ENCODE measurements around the gene WDR17.
A peak's percentile ranks its signal among the peaks of the same experiment; 100 is the strongest.

DNA sequence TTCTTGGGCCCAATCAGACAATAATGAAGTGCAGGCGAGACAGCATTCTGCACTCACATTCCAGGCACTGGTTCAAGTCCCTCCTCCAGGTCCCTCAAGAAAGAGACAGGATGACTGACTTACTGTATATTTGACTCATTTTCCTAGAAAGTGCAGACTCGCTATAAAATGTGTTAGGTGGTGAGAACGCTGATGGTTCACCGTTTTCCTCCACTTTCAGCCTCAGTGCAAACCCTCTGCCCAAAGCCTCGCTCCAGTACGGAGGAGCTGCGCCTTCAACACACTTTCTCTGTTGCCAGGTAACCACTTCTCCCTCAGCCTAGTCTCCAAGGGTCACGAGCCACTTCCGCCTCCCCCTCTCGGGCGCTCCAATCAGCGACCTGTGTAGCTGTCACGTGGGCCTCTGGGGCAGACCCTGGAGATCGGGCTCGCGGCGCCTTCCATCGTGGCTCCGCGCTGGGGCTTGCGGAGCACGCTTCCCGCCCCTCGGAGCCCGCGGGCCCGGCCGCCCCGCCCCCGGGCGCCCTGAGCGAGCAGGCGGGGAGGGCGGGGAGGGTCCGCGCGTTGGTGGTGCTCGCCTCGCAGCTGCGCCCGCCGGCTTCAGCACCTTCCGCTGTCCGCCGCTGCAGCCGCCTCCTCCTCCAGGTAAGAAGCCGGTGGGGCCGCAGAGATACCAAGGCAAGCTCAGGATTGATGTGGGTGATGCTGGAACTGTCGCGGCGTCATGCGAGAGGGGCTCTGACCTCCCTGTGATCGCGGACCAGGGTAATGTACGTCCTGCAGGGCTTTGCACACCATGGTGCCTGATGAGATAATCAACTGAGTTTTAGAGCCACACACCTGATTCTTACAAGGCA, at the start of gene WDR17:
- TF ChIP-seq CTCF (IDR thresholded peaks at IDR 0.05): no peak
- TF ChIP-seq POLR2A (IDR thresholded peaks at IDR 0.05): no peak
- no peak for TF ChIP-seq EP300 (IDR thresholded peaks at IDR 0.05)
- peak in 3 of 4 donors; percentile 15 to 25 (median 16) for TF ChIP-seq POLR2AphosphoS5 (IDR thresholded peaks at IDR 0.05)
